ENCODE measurements around the gene GLIS1.

GLIS1 gene

DNA sequence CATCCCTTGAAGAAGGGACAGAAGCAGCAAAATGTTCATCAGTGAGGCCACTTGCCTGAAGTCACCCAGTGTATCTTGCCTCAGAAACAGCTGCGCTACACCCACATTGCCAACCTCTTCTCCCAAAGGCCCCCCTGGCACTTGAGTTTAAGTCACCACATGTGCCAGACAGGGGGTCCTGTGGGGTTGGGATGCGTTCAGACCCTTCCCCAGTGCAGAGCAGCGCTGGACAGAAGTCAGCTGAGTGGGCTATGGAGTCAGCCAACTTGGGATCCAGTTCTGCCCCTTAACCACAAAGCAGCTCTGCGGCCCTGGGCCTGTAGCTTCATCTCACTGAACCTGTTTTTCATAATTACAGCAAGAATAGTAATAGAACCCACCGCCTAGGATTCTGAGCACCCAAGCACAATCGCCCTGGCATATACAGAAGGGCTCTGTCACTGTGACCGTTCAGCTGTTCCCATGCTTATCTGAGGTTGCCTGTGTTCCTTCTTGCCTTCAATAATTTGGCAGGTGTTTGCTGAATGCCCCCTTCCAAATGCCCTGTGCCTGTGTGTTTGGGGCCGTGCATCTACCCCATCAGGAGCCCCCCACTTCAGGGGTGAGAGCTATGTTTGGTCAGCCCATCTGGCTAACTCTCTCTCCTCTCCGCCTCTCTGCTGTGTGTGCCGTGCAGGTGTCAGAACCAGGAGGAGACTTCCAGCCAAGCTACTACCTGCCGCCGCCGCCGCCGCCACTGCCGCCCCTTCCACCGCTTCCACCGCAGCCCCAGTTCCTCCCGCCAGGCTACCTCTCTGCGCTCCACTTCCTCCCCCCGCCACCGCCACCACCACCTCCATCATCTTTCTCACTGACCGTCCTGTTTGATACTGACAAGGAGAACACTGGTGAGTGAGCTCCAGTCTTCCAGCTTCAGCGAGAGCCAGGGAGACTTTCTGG is 274.7 kb downstream of the GLIS1 start:
- DNase-seq (ENCODE audit: low read depth): no peak

DNA sequence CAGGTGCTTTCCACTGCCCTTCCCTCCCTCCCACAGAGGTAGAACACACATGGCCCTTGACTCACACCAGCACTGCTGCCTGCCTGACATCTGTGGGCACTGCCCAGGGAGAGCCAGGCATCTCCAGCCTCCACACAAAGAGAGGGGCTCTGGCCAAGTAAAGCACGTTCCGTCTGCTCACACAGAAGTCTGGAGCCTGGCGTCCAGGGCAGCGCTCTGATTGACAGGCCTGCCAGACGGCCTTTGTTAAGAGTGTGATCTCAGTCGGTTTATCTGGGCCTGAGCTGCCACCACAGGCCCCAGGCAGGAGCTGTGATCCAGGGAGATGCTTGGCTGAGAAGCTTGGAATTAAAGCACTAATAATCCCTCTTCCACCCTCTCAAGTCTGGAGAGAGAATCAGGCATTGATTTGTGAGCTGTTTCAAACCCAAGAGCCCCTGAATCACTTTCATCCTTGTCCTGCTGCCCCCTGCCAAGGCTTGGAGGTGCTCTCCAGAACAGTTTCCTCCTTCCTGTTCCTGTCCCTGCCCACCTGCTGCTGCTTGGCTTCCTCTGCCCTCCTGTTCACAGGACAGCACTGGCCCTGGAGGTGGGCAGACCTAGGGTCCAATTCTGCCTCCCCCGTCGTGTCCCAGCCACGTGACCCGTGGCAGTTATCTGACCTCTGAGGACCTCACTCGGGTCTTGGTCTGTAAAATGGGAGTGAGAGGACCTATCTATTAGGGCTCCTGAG is 276.0 kb downstream of the GLIS1 start:
- no peak for DNase-seq (ENCODE audit: low read depth)

DNA sequence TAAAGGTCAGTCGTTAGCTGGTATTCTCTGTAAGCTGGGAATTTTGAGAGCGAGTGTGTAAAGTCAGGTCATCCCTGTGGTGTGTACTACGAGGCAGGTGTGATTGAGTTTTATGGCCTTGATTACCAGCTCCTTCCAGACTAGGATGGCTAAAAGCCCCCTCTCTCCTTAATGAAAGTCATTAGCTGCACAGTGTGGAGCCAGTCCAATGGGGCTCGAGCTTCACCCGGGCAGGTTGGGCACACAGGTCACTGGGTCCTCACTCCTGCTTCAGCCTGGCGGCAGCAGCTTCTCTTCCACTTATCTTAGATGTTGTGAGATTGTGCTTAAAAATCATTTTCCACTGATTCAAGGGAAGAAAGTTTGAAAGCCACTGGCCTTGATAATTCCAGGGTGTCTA is 276.8 kb downstream of the GLIS1 start:
- DNase-seq (ENCODE audit: low read depth): no peak

DNA sequence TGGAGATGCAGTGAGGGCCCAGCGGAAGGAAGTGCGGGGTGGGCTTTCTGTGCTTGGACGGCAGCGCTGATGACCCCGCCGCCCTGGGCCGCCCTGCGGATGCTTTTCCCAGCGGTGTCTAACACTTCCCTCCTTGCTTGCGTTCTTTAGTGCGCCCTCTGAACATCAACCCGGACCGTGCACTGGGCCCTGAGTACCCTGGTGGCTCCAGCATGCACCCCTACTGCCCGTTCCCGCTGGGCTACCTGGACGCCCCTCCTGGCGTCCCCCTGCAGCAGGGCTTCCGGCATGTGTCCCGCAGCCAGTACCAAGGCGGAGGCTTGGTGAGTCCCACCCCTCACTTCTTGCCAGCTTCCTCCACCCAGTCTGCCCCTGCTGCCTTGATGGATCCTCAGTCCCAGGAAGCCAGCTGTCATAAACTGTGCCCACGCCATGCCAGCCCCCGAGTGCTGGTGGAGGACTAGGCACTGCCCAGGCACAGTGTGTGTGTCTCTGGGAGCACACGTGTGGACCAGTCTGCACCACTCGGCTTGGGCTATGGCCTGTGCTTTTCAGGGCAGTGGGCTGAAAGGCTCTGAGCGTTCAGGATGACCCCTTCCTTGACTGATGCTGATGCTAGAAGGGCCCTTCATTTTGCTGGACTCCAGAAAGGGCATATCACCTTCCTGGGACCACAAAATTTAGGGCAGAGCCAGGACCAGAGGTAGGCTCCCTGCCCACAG is 277.5 kb downstream of the GLIS1 start:
- no peak for DNase-seq (ENCODE audit: low read depth)

DNA sequence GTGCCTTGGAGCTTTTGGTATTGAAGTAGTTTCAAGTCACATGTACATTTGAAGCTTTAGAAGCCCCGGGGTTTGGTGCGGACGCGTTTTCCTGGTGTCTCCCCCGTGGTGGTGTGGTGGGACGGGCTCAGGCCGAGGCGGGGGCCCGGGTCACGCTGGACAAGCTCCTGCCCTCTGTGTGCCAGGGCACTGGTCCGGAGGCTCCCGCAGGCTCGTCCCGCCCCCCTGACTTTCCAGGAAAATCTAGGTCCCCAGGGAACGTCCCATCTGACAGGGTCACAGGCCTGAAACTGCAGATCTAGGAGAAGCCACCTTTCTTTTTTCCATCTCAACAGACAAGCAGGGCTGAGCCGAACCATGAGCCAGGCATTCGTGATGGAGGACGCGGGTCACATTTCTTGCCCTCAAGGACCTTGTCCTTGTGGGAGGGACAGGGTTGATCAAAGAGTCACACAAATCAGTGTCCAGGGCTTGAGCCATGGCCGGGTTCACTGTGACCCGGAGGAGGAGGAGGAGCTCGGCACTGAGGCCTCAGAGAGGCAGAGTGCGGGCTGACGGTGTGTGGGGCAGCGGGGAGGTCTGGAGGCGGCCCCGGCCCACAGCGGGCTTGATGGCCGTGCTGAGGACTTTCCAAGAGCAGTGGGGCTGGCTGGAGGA is 278.2 kb downstream of the GLIS1 start:
- no peak for DNase-seq (ENCODE audit: low read depth)

DNA sequence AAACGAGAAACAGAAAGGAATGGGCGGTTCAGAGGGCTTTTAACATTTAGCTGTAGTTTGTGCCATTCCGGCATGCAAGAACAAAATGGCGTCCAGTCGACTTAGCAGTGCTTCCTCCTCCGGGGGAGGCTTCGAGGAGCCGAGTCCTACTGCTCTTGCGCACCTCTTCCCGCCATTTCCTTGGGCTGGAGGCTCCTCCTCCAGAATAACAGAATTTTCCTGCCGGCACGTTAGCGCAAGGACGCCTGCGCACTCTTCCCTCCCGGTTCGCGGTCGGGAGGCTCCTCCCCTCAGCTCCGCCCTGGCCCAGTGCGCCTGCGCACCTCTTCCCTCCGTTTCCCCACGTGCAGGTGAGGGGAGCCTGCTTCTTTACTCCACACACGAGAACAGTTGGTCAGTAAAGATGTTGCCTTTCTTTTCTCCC is 278.7 kb downstream of the GLIS1 start:
- DNase-seq (ENCODE audit: low read depth): no peak

DNA sequence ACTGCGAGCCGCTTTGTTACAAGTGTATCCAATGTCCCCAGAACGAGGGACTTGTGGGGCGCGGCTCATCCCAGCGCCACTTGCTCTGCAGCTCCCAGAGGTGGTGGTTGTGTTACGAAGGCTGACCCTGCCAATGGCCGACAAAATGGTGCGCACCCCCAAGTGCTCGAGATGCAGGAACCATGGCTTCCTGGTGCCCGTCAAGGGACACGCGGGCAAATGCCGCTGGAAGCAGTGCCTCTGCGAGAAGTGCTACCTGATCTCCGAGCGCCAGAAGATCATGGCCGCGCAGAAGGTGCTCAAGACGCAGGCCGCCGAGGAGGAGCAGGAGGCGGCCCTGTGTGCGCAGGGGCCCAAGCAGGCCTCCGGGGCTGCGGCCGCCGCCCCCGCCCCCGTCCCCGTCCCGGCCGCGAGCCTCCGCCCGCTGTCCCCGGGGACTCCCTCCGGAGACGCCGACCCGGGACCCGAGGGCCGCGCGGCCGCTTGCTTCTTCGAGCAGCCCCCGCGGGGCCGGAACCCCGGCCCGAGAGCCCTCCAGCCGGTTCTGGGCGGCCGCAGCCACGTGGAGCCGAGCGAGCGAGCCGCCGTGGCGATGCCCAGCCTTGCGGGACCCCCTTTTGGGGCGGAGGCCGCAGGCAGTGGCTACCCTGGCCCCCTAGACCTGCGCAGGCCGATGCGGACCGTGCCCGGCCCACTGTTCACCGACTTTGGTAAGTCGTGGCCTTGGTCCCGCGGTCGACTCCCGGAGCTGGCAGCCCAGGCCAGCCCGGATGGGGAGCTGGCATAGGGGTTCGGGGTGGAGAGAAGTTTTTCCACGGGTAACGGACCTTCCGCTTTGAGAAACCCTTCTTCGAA is 279.4 kb downstream of the GLIS1 start, which contains the start of gene DMRTB1:
Gene DMRTB1 (plus strand): TSS at position 79 of the 855 bp plus-strand sequence. CDS start 55 bp downstream, at position 134.
- no peak for DNase-seq (ENCODE audit: low read depth)

DNA sequence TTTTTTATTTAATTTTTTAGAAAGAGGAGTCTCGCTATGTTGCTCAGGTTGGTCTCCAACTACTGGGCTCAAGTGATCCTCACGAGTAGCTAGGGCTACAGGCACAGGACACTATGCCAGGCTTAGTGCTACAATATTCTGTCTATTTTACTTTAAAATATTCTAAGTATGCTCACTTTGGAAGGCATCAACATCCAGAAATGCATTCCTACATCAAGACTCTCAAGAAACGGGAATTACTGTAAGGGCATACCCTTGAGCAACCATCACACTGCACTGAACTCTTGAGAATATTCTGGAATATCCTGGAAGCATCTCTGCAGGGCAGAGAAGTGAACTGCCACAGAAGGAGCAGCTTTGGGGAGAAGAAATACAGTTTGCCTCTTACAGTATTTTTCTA is 280.3 kb downstream of the GLIS1 start:
- DNase-seq (ENCODE audit: low read depth): peak; percentile 51
